Hematopoietic multipotent progenitor cell treated with erythropoietin and hydrocortisone succinate and interleukin-3 and kit ligand, for 17 days (in vitro differentiated cells): ENCODE measurements around the gene RPL11.
"Not testable (repeated sequence)": the region's sequence is repeated elsewhere in the genome, so short reads cannot be mapped to it uniquely, and the experiment has no call there.

ENCODE experiments used
- DNase-seq: peaks from one replicate; pipeline ENCODE4 v3.0.0-alpha.2; 2015; ENCODE audit warnings: low spot score

RPL11 gene

GRCh38 chr1:23691499-23692307 lies at the start of gene RPL11:
Gene RPL11, plus strand, starts transcription at chr1:23691806. Its CDS starts 18 bp downstream, at chr1:23691824.
- DNase-seq, result peak; percentile 91

GRCh38 chr1:23643736-23644554 lies 47.7 kb upstream of the RPL11 start:
- no peak for DNase-seq

GRCh38 chr1:23644555-23644866 lies 47.1 kb upstream of the RPL11 start:
- DNase-seq, result no peak

GRCh38 chr1:23645338-23645737 lies 46.3 kb upstream of the RPL11 start:
- no peak for DNase-seq

- no peak for DNase-seq
Observed at GRCh38 chr1:23646091-23646490, 45.5 kb upstream of the RPL11 start.

GRCh38 chr1:23646541-23646940 lies 45.1 kb upstream of the RPL11 start:
- DNase-seq, result no peak

GRCh38 chr1:23648576-23648975 lies 43.0 kb upstream of the RPL11 start:
- no peak for DNase-seq

GRCh38 chr1:23649157-23649556 lies 42.4 kb upstream of the RPL11 start:
- DNase-seq, result not testable (repeated sequence)

- DNase-seq, result no peak
Observed at GRCh38 chr1:23650344-23650990, 41.1 kb upstream of the RPL11 start.

GRCh38 chr1:23651069-23651808 lies 40.4 kb upstream of the RPL11 start:
- DNase-seq, result no peak

GRCh38 chr1:23657659-23658275 lies 33.8 kb upstream of the RPL11 start:
- DNase-seq, result peak; percentile 32

- no peak for DNase-seq
Observed at GRCh38 chr1:23660671-23661070, 30.9 kb upstream of the RPL11 start.

GRCh38 chr1:23661887-23662286 lies 29.7 kb upstream of the RPL11 start:
- DNase-seq, result no peak

GRCh38 chr1:23664837-23665795 lies 26.5 kb upstream of the RPL11 start:
- DNase-seq, result peak; percentile 23

- DNase-seq, result no peak
Observed at GRCh38 chr1:23667411-23667810, 24.2 kb upstream of the RPL11 start.

- DNase-seq, result no peak
Observed at GRCh38 chr1:23670709-23671108, 20.9 kb upstream of the RPL11 start.

- DNase-seq, result no peak
Observed at GRCh38 chr1:23673086-23673813, 18.4 kb upstream of the RPL11 start.

- no peak for DNase-seq
Observed at GRCh38 chr1:23679815-23680214, 11.8 kb upstream of the RPL11 start.

- DNase-seq, result no peak
Observed at GRCh38 chr1:23682946-23683345, 8.7 kb upstream of the RPL11 start.

GRCh38 chr1:23684415-23684814 lies 7.2 kb upstream of the RPL11 start:
- DNase-seq, result no peak
